ENCODE data around the gene RGS14.
"Not testable (repeated sequence)": the region's sequence is repeated elsewhere in the genome, so short reads cannot be mapped to it uniquely, and the experiment has no call there.

Gene RGS14

DNA sequence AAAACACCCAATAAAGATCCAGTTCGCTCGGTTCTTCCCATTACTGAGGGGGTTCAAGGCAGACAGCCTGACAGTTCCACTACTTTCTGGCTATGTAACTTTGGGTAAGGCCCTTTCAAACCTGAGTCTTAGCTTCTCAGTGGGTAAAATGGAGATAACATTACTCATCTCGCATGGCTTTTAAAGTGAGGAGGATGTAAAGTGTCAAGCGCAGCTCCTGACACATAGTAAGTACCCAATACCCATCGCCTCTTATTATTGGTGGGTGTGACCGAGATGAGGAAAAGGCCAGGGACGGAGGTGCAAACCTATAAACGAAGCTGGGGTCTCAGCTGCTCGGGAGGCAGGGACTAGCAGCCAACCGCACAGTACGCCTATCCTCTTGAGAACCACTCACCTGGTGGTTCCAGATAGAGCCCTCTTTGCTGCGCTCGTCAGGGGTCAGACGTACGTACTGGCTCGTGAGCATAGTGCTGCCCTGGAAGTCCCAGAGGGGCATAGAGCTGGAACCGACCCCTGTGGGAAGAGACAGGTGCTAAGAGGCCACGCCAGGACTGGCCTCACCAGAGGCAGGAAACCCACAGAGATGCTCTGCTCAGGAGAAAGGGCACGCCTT is 6.8 kb upstream of the RGS14 start:
- DNase-seq = no peak

GRCh38 chr5:177351392-177352329 is 6.1 kb upstream of the RGS14 start, which contains the start of gene LMAN2:
Gene LMAN2, minus strand, starts transcription at chr5:177351668. Its CDS starts 21 bp downstream, at chr5:177351647.
- peak; percentile 91 for DNase-seq

- DNase-seq = no peak
Observed at GRCh38 chr5:177353093-177353492, 4.6 kb upstream of the RGS14 start.

DNA sequence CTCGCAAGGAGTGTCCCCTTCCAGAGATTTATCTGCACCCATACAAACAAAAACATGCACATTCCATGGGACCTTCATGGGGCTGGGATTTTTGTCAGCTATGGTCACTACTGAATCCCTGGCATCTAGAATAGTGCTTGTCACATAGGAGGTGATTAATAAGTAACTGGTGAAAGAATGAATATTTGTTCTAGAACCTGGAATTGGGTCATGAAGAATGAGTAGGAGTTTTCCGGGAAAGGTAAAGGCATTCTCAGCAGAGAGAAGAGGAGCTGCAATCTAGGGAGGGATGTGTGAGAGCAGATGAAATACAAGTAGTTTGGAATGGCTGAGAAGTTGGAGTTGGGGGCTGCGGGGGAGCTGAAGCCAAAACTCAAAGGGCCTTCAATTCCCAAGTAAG is 3.5 kb upstream of the RGS14 start:
- DNase-seq = no peak

DNA sequence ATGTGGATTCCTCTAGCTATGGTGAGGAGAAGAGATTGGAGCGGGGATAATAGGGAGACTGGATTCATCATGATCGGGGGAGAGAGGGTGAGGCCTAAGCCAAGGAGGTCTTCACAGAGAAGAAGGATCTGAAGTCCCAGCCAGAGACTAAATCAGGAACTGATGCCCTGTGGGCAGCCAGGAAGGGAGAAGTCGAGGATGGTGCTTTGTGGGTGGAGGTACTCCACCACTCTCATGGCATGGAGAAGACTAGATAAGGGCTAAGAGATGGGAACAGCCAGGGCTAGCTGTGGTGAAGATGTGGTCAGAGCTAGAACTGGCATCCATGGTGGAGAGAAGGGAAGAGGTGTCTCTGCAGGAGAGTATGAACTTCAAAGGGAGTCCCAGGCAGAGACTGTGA is 3.0 kb upstream of the RGS14 start:
- DNase-seq = no peak

- DNase-seq = no peak
Observed at GRCh38 chr5:177355162-177355867, 2.4 kb upstream of the RGS14 start.

GRCh38 chr5:177355868-177356168 is 1.9 kb upstream of the RGS14 start:
- peak; percentile 41 for DNase-seq

- no peak for DNase-seq
Observed at GRCh38 chr5:177356746-177357145, 978 bp upstream of the RGS14 start.

DNA sequence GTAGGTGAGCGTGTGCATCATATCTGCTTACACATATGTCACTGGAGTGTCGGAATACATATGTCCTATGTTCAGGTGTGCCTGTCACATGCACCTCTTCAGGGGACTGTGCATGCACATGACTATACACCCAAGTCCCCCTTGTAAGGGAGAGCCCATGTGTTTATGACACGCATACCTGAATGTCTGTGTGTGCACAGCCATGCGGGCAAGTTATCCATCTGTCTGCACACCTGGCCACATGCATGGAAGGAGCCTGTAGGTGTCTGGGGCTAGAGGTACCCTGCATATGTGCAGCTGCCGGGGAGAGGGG is 622 bp upstream of the RGS14 start:
- no peak for DNase-seq

- DNase-seq = no peak
Observed at GRCh38 chr5:177358370-177358819, 671 bp downstream of the RGS14 start.

DNA sequence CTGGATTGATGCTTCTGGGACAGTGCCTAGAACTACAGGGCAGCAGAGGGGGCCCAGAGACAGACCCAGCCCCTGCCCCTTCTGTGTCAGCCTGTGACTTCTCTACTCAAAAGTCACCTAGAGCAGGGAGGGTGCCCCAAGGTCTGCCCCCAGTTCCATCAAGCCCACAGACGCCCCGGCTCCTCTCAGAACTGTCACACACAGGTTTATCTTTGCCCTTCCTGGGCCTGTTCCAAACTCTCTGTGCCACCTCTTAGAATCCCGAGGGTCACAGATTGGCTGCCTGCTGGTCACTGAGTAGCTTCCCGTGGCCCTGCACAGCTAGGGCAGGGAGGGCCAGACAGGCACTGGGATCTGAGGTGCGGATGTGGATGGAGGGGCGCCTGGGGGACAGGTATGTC is 1.7 kb downstream of the RGS14 start:
- no peak for DNase-seq

GRCh38 chr5:177359860-177360259 is 2.1 kb downstream of the RGS14 start:
- no peak for DNase-seq

DNA sequence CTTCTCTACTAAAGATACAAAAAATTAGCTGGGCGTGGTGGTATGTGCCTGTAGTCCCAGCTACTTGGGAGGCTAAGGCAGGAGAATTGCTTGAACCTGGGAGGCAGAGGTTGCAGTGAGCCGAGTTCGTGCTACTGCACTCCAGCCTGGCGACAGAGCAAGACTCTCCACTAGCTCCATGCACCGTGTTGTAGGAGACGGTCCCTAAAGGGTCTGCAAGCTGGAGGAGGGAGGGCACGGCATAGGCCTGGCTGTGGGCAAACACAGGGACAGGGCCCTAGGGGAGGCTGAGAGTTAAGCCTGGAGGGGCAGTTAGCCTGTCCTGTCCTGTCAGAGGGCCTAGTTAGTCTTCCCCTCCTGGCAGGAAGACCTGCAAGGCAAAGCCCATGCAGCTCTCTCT is 3.0 kb downstream of the RGS14 start:
- not testable (repeated sequence) for DNase-seq

DNA sequence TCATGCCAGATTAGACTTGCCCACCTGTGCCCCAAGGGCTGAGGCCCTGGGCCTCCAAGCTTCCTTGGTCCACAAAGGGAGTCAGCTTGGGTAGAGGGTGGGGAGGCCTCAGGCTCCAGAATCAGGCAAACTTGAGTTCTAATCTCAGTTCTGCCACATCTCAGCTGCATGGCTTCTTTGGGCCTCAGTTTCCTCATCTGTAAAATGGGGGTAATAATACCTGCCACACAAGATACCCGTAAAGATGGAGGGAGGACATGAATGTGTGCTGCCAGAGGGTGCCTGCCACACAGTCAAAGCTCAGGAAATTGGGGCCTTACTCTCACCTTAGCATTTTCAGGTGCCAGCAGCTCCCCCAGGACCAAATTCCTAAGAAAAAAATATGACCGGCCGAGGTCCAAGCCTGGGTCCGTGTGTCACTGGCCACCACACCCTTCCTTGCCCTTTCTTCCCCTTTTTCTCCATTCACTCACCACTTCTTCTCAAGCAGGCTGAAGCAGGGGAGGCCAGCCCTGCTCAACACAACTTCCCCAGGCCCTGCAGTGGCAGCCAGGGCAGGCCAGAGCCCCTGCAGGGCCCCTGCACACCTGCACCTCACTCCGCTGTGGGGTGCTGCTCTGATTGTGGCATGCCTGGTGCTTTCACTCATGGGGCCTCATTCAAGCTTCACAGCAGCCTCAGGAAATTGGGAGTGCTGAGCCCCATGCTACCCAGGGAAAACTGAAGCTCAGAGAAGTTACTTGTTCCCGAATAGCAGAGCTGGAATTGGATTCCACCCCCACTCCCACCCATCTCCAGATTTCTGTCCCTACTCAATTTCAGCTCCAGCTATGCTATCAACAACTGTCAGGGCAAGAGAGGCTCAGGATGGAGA is 3.9 kb downstream of the RGS14 start:
- no peak for DNase-seq

- no peak for DNase-seq
Observed at GRCh38 chr5:177362292-177362609, 4.5 kb downstream of the RGS14 start.

- no peak for DNase-seq
Observed at GRCh38 chr5:177362610-177363507, 5.1 kb downstream of the RGS14 start.

DNA sequence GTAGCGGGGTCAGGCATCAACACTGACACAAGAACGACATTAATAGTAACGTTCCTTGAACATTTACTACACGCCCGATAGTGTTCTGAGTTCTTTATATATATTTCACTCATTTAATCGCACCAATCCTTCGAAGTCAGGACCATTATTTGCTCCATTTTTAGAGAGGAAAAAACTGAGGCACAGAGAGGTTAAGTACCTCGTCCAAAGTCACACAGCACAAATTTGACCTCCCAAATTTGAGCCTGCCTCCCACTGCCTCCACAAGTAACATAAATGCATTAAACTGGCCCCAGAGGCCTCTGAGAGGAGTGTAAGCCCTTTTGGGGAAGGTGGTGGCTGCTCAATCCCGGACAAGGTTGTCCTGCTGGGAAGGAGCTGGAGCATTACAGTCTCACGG is 5.8 kb downstream of the RGS14 start:
- DNase-seq = no peak

- DNase-seq = no peak
Observed at GRCh38 chr5:177364159-177364962, 6.6 kb downstream of the RGS14 start.

DNA sequence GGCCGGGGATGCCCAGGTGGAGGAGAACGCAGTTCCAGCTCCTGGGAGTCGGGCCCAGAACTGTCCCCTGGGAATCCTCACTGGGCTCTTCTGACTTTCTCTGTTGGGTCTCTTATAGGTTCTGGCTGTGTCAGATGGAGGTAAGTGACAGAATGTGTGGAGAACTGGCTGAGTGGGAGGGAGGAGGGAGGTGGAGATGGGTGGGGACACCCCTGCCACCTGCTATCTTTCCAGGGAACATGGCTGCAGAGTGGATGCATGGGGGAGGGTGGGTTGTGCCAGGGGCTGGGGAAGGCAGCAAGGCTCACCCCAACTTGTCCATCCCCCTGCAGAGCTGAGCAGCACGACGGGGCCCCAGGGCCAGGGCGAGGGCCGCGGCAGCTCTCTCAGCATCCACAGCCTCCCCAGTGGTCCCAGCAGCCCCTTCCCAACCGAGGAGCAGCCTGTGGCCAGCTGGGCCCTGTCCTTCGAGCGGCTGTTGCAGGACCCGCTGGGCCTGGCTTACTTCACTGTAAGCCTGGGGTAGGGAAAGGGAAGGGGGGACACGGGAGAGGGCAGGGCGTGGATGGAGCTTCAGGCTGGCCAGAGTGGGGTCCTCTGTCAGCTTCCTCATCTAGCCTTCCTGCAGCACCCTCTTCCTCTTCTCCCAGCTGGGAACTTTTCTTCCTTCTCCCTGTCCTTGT is 8.3 kb downstream of the RGS14 start:
- no peak for DNase-seq

GRCh38 chr5:177366528-177367322 is 9.0 kb downstream of the RGS14 start:
- DNase-seq = no peak

Measured in GDM1 (cell line).